ENCODE data around the gene ZBTB5.

The ZBTB5 gene

DNA sequence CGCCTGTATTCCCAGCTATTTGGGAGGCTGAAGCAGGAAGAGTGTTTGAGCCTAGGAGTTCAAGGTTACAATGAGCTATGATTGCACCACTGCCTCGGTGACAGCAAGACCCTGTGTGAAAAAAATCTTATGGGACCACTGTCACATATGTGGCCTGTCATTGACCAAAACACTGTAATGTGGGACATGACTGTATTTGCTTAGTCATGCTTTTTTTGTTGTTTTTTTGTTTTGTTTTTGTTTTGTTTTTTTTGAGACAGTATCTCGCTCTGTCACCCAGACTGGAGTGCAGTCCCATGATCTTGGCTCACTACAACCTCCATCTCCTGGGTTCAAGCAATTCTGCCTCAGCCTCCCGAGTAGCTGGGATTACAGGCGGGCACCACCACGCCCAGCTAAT is 34.0 kb upstream of the ZBTB5 start:
- Histone ChIP-seq H3K36me3 (ENCODE audit: insufficient read depth, low read length) (peaks cover 77% of the 10 kb centered on the region; the same call in 1 of the 2 replicates), H3F3A (ENCODE audit: low read depth) (no peaks in the 10 kb centered on the region), H2AFZ (ENCODE audit: low read length) (no peak overlapping the region), H3K4me3 (ENCODE audit: low read length, poor library complexity, severe bottlenecking) (no peak overlapping the region), H3K4me1 (ENCODE audit: insufficient read depth, low read length, poor library complexity, severe bottlenecking) (peaks cover 6% of the 10 kb centered on the region), H3K27me3 (ENCODE audit: insufficient read depth, low read length, poor library complexity, severe bottlenecking) (no peaks in the 10 kb centered on the region), H3K79me2 (ENCODE audit: insufficient read depth, low read length) (no peaks in the 10 kb centered on the region; the same call in 1 of the 2 replicates), H4K20me1 (ENCODE audit: insufficient read depth, low read length, poor library complexity, severe bottlenecking) (no peaks in the 10 kb centered on the region), H3K4me2 (ENCODE audit: low read depth, low read length, poor library complexity, severe bottlenecking) (no peak overlapping the region), H3K9ac (ENCODE audit: low read depth, low read length, poor library complexity, severe bottlenecking) (no peak overlapping the region), H3K9me2 (replicated peaks; ENCODE audit: low read depth, low read length) (no peaks in the 10 kb centered on the region), H3K9me3 (ENCODE audit: insufficient read depth, low read depth, low read length) (no peaks in the 10 kb centered on the region)
- no peak for TF ChIP-seq CTCF (conservative IDR thresholded peaks at IDR 0.05; ENCODE audit: low read length)

DNA sequence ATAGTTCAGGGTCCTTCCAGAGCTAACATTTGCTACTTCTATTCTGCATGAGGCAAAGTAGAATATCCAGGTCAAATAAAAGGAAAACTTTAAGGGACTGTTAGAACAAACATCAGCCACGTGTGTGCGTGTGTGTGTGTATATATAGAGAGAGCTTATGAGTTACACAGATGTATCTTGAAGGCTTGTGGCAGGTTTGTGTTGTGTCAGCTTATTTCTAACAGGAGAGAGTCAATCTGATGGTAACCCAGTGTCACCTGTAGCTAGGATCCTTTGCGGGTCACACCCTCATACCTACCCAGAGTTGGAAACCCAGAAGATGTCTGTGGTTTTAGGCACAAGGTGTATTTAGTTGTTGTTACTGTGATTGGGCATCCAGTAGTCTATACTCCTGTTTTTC is 33.2 kb upstream of the ZBTB5 start:
- H3K4me2 ChIP-seq (ENCODE audit: low read depth, low read length, poor library complexity, severe bottlenecking): no peak overlapping the region
- TF ChIP-seq CTCF (conservative IDR thresholded peaks at IDR 0.05; ENCODE audit: low read length) (no peak), EZH2phosphoT487 (IDR thresholded peaks at IDR 0.05; ENCODE audit: borderline replicate concordance) (no peak)
- H3K27me3 ChIP-seq (ENCODE audit: insufficient read depth, low read length, poor library complexity, severe bottlenecking): no peaks in the 10 kb centered on the region
- H3K4me3 ChIP-seq (ENCODE audit: low read length, poor library complexity, severe bottlenecking): no peak overlapping the region
- no peaks in the 10 kb centered on the region for H3F3A ChIP-seq (ENCODE audit: low read depth)
- no peaks in the 10 kb centered on the region for H4K20me1 ChIP-seq (ENCODE audit: insufficient read depth, low read length, poor library complexity, severe bottlenecking)
- H2AFZ ChIP-seq (ENCODE audit: low read length): no peak overlapping the region
- H3K9me3 ChIP-seq (ENCODE audit: insufficient read depth, low read depth, low read length): no peaks in the 10 kb centered on the region
- H3K79me2 ChIP-seq (ENCODE audit: insufficient read depth, low read length): no peaks in the 10 kb centered on the region; the same call in 1 of the 2 replicates
- no peaks in the 10 kb centered on the region for H3K9me2 ChIP-seq (replicated peaks; ENCODE audit: low read depth, low read length)
- H3K4me1 ChIP-seq (ENCODE audit: insufficient read depth, low read length, poor library complexity, severe bottlenecking): peaks cover under 1% of the 10 kb centered on the region
- no peak overlapping the region for H3K9ac ChIP-seq (ENCODE audit: low read depth, low read length, poor library complexity, severe bottlenecking)
- H3K36me3 ChIP-seq (ENCODE audit: insufficient read depth, low read length): peaks cover 79% of the 10 kb centered on the region; the same call in 1 of the 2 replicates

DNA sequence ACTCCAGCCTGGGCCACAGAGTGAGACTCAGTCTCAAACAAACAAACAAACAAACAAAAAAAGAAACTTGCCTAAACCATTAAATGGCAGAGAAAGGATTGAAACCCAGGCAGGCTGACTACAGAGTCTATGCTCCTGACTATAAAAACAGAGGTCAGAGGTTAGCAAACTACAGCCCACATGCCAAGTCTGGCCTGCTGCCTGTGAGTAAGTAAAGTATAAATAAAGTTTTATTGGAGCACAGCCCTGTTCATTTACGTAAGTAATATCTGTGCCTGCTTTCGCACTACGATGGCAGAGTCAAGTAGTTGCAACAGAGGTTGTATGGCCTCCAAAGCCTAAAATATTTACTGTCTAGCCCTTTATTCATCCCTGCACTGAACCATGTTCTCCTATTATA is 32.1 kb upstream of the ZBTB5 start:
- Histone ChIP-seq H3K4me2 (ENCODE audit: low read depth, low read length, poor library complexity, severe bottlenecking) (no peak overlapping the region), H3K9me3 (ENCODE audit: insufficient read depth, low read depth, low read length) (no peaks in the 10 kb centered on the region), H3K27me3 (ENCODE audit: insufficient read depth, low read length, poor library complexity, severe bottlenecking) (no peaks in the 10 kb centered on the region), H3K79me2 (ENCODE audit: insufficient read depth, low read length) (no peaks in the 10 kb centered on the region; the same call in 1 of the 2 replicates), H2AFZ (ENCODE audit: low read length) (no peak overlapping the region), H4K20me1 (ENCODE audit: insufficient read depth, low read length, poor library complexity, severe bottlenecking) (no peaks in the 10 kb centered on the region), H3K9ac (ENCODE audit: low read depth, low read length, poor library complexity, severe bottlenecking) (no peak overlapping the region), H3K9me2 (replicated peaks; ENCODE audit: low read depth, low read length) (no peaks in the 10 kb centered on the region), H3K36me3 (ENCODE audit: insufficient read depth, low read length) (peaks cover 79% of the 10 kb centered on the region; the same call in 1 of the 2 replicates), H3K4me1 (ENCODE audit: insufficient read depth, low read length, poor library complexity, severe bottlenecking) (no peaks in the 10 kb centered on the region), H3F3A (ENCODE audit: low read depth) (no peaks in the 10 kb centered on the region), H3K4me3 (ENCODE audit: low read length, poor library complexity, severe bottlenecking) (no peak overlapping the region)
- TF ChIP-seq EZH2phosphoT487 (IDR thresholded peaks at IDR 0.05; ENCODE audit: borderline replicate concordance) (no peak), CTCF (conservative IDR thresholded peaks at IDR 0.05; ENCODE audit: low read length) (no peak)
